ENCODE measurements around the gene DOK6.

DNA sequence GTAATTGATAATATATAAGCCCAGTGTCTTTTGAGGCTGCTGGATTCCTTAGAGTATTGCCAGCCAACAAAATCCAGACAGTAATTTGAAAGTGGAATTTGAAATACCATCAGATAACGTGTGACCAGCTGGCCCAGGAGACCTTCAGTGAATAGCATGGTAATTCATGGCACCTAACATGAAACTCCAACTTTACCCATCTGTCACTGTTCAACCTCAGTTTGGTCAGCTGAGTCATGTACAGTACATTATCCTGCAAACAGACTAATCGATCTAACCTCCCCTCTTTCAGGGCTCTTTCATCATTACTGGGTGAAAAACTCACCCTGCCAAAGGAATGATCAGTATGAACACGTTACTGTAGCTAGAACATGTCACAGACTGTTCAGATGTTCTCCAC lies 230.6 kb downstream of the DOK6 start:
- TF ChIP-seq CTCF (conservative IDR thresholded peaks at IDR 0.05), result no peak
- no peak for TF ChIP-seq ZFX (IDR thresholded peaks at IDR 0.05)
